Prostate gland (tissue), 2 donors: ENCODE measurements around the gene KBTBD12.

ENCODE experiments used
- CTCF ChIP-seq, 4 experiments: fragments of 200-600 bp in 2 of 4; fragments of 450-650 bp in 2 of 4; sonication (generic) in 2 of 4; IDR thresholded peaks; 1 replicate in 3 of 4; 2 replicates in 1 of 4; pipeline ENCODE4 v1.5.1; 2016 to 2019; ENCODE audit warnings: antibody characterized with exemption in 4 of 4, mild to moderate bottlenecking in 2 of 4, moderate library complexity in 2 of 4
- POLR2A ChIP-seq: fragments of 450-650 bp; IDR thresholded peaks from one replicate; pipeline ENCODE4 v1.6.1; 2016; ENCODE audit warnings: antibody characterized with exemption, mild to moderate bottlenecking

- TF ChIP-seq CTCF (IDR thresholded peaks at IDR 0.05) = no peak
- no peak for TF ChIP-seq POLR2A
These were observed 76.6 kb downstream of the KBTBD12 start for GRCh38 chr3:127991681-127992080.
